HepG2 (cell line): ENCODE measurements around the gene ARFGAP2. TPM values are rescaled to one million over a fixed set of nuclear protein-coding genes. Genes with fewer than 3 reads are reported as not detected.

Experiments
- AGO2 ChIP-seq: fragments of 200-400 bp; formaldehyde crosslinking; optimal IDR thresholded peaks from 2 replicates; pipeline ENCODE3; 2017; ENCODE audit warnings: mild to moderate bottlenecking, low read depth, low read length, moderate library complexity
- ASH2L ChIP-seq: fragments of 300-600, 200-600 bp; sonication (generic); IDR thresholded peaks from 2 replicates; pipeline ENCODE4 v1.7.0; 2017; ENCODE audit warnings: low read depth, mild to moderate bottlenecking, moderate library complexity, mixed read lengths, low read length; ENCODE audit not compliant: insufficient read length
- ELF1 ChIP-seq: sonication (generic); formaldehyde crosslinking; IDR thresholded peaks from 2 replicates; pipeline ENCODE4 v1.4.0; 2020; ENCODE audit warnings: missing genetic modification reagents
- FOXK1 ChIP-seq: sonication (generic); formaldehyde crosslinking; IDR thresholded peaks from 2 replicates; pipeline ENCODE4 v1.4.0; 2020; ENCODE audit warnings: low read depth, missing genetic modification reagents, borderline replicate concordance
- GZF1 ChIP-seq: sonication (generic); formaldehyde crosslinking; IDR thresholded peaks from 2 replicates; pipeline ENCODE4 v1.5.1; 2020; ENCODE audit warnings: mild to moderate bottlenecking, missing genetic modification reagents
- LCORL ChIP-seq, 2 experiments: fragments of 450-650 bp in 1 of 2; sonication (generic) in 1 of 2; formaldehyde crosslinking in 1 of 2; IDR thresholded peaks; 2 replicates each; pipeline versions ENCODE4 v1.5.0 to v1.6.1; 2017 to 2020; ENCODE audit warnings: antibody characterized with exemption in 1 of 2, missing genetic modification reagents in 1 of 2
- NRL ChIP-seq: sonication (generic); formaldehyde crosslinking; IDR thresholded peaks from 2 replicates; pipeline ENCODE4 v1.5.0; 2020; ENCODE audit warnings: missing genetic modification reagents, mild to moderate bottlenecking, moderate library complexity, borderline replicate concordance
- PAXIP1 ChIP-seq: sonication (generic); formaldehyde crosslinking; conservative IDR thresholded peaks from 2 replicates; pipeline ENCODE4 v1.4.0; 2020; ENCODE audit warnings: mild to moderate bottlenecking, missing genetic modification reagents, moderate library complexity
- RFXAP ChIP-seq: sonication (generic); formaldehyde crosslinking; IDR thresholded peaks from 2 replicates; pipeline ENCODE4 v1.4.0; 2020; ENCODE audit warnings: missing genetic modification reagents, borderline replicate concordance
- SRSF4 ChIP-seq: fragments of 200-400 bp; formaldehyde crosslinking; IDR thresholded peaks from one replicate; pipeline ENCODE4 v1.6.1; 2018; ENCODE audit warnings: mild to moderate bottlenecking, low read depth, low read length, moderate library complexity; ENCODE audit not compliant: poor library complexity, severe bottlenecking
- ZBTB34 ChIP-seq: sonication (generic); formaldehyde crosslinking; IDR thresholded peaks from 2 replicates; pipeline ENCODE4 v1.8.0; 2022; ENCODE audit warnings: mild to moderate bottlenecking, missing genetic modification reagents
- ZKSCAN8 ChIP-seq: IDR thresholded peaks from 2 replicates; pipeline ENCODE4 v1.6.1; 2016; ENCODE audit warnings: borderline replicate concordance, missing genetic modification reagents, missing compliant biosample characterization
- ZNF24 ChIP-seq: fragments of 450-650 bp; IDR thresholded peaks from 2 replicates; pipeline ENCODE4 v1.6.1; 2017; ENCODE audit warnings: antibody characterized with exemption, mild to moderate bottlenecking
- ZNF317 ChIP-seq: sonication (generic); formaldehyde crosslinking; IDR thresholded peaks from 2 replicates; pipeline ENCODE4 v1.5.0; 2020; ENCODE audit warnings: mild to moderate bottlenecking, missing genetic modification reagents
- ZNF567 ChIP-seq: sonication (generic); formaldehyde crosslinking; IDR thresholded peaks from 2 replicates; pipeline ENCODE4 v1.8.1; 2023; ENCODE audit warnings: mild to moderate bottlenecking, missing genetic modification reagents, borderline replicate concordance
- polyA plus RNA-seq, 8 experiments: library from polyadenylated mRNA; depleted of rRNA in 3 of 8; stranded (reverse) in 7 of 8; unstranded in 1 of 8; fragments of >200 nt; fragmentation: Illumina TruSeq in 4 of 8; extraction: Trizol in 4 of 8; gene quantifications; 2 replicates each; pipeline versions ENCODE4 v1.2.1 to v1.2.3, GENCODE V29; 2011 to 2016; ENCODE audit warnings: low read depth in 4 of 8, missing spikeins in 1 of 8, mixed read lengths in 1 of 8; ENCODE audit not compliant: insufficient read depth in 1 of 8
- total RNA-seq, 5 experiments: library from RNA; depleted of rRNA; stranded (reverse); fragments of >200 nt; fragmentation: Illumina TruSeq; extraction: Trizol; gene quantifications; 2 replicates each; pipeline ENCODE4 v1.2.3, GENCODE V29; 2016; ENCODE audit warnings: low read depth in 1 of 5
- TF ChIP-seq, protein P1 (sequence below): fragments of 450-650 bp; IDR thresholded peaks from 2 replicates; pipeline ENCODE4 v1.6.1; 2017; ENCODE audit warnings: mild to moderate bottlenecking

Gene ARFGAP2
- total and polyA plus RNA-seq, 2 of the 13 experiments (the other 11 are each of a cell fraction or from before 2014, with no cell fraction given): 32.3 to 75.3 TPM

GRCh38 chr11:47177846-47178245 lies 1.2 kb upstream of the ARFGAP2 start (continued):
- TF ChIP-seq SRSF4 (no peak), LCORL (IDR thresholded peaks at IDR 0.05) (no peak), LCORL (CRISPR knock-in tag; IDR thresholded peaks at IDR 0.05) (peak; percentile 75), RFXAP (CRISPR knock-in tag) (0 out of 2 replicates have a peak, but pooled peaks have one; percentile 76), AGO2 (peak; percentile 77), GZF1 (CRISPR knock-in tag) (no peak), ASH2L (no peak), NRL (CRISPR knock-in tag) (no peak), ZNF567 (CRISPR knock-in tag) (no peak), ZKSCAN8 (CRISPR knock-in tag) (no peak), ZBTB34 (CRISPR knock-in tag) (peak; percentile 62; the same call in 1 of the 2 replicates), ELF1 (CRISPR knock-in tag) (0 out of 2 replicates have a peak, but pooled peaks have one; percentile 19), PAXIP1 (CRISPR knock-in tag) (peak; percentile 84), FOXK1 (0 out of 2 replicates have a peak, but pooled peaks have one; percentile 12), ZNF317 (peak; percentile 5; the same call in 1 of the 2 replicates), ZNF24 (no peak)
- TF ChIP-seq, protein P1, sequence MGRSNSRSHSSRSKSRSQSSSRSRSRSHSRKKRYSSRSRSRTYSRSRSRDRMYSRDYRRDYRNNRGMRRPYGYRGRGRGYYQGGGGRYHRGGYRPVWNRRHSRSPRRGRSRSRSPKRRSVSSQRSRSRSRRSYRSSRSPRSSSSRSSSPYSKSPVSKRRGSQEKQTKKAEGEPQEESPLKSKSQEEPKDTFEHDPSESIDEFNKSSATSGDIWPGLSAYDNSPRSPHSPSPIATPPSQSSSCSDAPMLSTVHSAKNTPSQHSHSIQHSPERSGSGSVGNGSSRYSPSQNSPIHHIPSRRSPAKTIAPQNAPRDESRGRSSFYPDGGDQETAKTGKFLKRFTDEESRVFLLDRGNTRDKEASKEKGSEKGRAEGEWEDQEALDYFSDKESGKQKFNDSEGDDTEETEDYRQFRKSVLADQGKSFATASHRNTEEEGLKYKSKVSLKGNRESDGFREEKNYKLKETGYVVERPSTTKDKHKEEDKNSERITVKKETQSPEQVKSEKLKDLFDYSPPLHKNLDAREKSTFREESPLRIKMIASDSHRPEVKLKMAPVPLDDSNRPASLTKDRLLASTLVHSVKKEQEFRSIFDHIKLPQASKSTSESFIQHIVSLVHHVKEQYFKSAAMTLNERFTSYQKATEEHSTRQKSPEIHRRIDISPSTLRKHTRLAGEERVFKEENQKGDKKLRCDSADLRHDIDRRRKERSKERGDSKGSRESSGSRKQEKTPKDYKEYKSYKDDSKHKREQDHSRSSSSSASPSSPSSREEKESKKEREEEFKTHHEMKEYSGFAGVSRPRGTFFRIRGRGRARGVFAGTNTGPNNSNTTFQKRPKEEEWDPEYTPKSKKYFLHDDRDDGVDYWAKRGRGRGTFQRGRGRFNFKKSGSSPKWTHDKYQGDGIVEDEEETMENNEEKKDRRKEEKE: no peak
